OCI-LY3 (cell line): Measurements from ENCODE around the gene HERPUD1.

Experiments
- CTCF ChIP-seq: fragments of 200-600, 300-600 bp; sonication (generic); IDR thresholded peaks from 2 replicates; pipeline ENCODE4 v1.5.1; 2014; ENCODE audit warnings: antibody characterized with exemption, low read length, low read depth
- EZH2phosphoT487 ChIP-seq: fragments of 200-600 bp; shearing (Covaris generic); IDR thresholded peaks from 2 replicates; pipeline ENCODE4 v1.6.1; 2018; ENCODE audit warnings: antibody characterized with exemption, mixed run types, low read depth

DNA sequence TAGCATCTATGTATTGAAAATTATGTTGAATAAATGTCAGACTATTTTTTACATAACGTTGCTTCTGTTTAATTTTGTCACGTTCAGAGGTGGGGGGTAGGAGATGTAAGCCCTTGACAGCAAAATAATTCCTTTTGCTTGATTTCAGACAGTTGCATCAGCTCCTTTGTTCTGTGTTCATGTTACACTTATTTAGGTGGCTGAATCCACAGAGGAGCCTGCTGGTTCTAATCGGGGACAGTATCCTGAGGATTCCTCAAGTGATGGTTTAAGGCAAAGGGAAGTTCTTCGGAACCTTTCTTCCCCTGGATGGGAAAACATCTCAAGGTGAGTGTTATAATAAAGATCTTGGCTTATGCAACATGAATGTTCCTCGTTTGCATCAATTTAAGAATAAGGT lies 4.5 kb downstream of the HERPUD1 start:
- TF ChIP-seq CTCF = no peak
- TF ChIP-seq EZH2phosphoT487 = no peak
